Measurements from ENCODE around the gene ALX4. TPM values are rescaled to one million over a fixed set of nuclear protein-coding genes. Genes with fewer than 3 reads are reported as not detected.

Gene ALX4
- total RNA-seq, 4 donors from 2014 or later: 0.31 TPM; not detected in 3

DNA sequence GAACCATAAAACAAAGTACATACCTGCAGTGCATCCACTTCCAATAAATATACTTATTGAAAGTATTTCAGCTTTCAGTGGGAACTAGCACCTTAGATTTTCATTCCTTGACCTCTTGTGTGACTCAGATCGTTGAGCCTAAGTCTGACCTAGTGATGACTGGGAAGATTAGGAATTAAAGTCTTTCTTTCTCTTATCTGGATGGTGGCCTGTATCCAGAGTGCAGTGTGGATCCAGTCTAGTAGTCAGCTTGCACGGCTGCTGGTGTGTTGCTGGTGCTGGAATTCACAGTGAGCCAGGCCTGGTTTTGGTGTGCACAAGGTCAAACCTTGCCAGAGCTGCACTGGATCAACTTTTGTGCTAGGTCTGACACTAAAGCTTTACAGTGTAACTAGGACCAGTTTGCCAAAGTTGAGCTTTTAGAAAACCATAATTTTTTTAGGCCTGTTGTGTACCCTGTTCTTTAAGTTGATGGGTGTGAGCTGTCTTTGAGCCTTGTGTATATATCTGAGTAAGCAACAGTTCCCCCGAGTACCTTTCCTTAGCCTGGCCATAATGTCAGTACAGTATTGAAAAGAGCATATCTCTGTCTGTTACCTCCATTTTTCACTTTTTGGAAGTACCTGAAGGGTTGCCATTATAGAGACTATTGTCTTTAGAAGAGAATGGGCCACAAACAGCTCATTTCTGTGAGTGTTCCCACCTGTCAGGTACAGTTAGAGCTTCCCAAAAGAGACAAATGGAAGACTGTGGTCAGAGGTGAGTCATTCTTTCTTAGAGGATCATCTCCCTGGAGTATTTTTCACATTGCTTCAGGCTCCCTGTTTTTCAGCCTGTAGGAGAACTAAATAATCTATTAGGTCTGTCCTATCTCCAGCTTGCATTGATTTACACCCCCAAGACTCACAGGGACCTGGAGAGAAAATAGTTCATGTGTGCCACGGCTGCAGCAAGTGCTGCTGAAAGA, 89.8 kb downstream of the ALX4 start:
- Histone ChIP-seq H3K9me3 (no peaks in the 10 kb centered on the region), H3K27me3 (no peaks in the 10 kb centered on the region), H3K4me3 (no peak overlapping the region), H3K4me1 (no peaks in the 10 kb centered on the region), H3K27ac (no peak overlapping the region), H3K36me3 (peaks cover 0 to 20% of the 10 kb centered on the region in 2 donors)
- WGBS, 2 donors (ENCODE audit: low coverage in 1 of 2): 79 to 82% methylated on average over 2 to 3 of the region's 4 CpGs
- TF ChIP-seq EP300 (IDR thresholded peaks at IDR 0.05) (no peak), POLR2A (IDR thresholded peaks at IDR 0.05) (no peak), POLR2AphosphoS5 (IDR thresholded peaks at IDR 0.05) (no peak)
- TF ChIP-seq, protein P1, sequence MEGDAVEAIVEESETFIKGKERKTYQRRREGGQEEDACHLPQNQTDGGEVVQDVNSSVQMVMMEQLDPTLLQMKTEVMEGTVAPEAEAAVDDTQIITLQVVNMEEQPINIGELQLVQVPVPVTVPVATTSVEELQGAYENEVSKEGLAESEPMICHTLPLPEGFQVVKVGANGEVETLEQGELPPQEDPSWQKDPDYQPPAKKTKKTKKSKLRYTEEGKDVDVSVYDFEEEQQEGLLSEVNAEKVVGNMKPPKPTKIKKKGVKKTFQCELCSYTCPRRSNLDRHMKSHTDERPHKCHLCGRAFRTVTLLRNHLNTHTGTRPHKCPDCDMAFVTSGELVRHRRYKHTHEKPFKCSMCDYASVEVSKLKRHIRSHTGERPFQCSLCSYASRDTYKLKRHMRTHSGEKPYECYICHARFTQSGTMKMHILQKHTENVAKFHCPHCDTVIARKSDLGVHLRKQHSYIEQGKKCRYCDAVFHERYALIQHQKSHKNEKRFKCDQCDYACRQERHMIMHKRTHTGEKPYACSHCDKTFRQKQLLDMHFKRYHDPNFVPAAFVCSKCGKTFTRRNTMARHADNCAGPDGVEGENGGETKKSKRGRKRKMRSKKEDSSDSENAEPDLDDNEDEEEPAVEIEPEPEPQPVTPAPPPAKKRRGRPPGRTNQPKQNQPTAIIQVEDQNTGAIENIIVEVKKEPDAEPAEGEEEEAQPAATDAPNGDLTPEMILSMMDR (IDR thresholded peaks at IDR 0.05): no peak
- no peak for ATAC-seq

DNA sequence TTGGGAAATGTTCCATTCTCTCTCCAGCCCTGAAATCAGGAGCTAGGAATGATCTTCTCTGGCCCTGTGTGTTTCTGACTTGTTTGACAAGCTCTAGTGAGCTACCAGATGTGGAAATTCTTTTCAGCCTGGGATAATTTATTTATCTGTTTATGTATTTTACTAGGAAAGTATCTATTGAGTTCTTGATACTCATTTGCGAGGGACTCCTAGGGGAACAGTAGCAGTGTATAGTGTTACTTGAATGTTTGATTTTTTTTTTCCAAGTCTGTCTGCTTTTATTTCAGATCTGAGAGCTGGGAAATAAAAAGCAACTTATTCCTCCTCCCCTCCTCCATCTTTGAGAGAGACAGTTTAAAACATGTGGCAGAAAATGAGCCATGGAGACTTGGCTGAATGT, 92.5 kb downstream of the ALX4 start:
- no peak for ATAC-seq
- peaks cover 0 to 20% of the 10 kb centered on the region in 2 donors for H3K36me3 ChIP-seq
- no peak overlapping the region for H3K4me3 ChIP-seq
- H3K9me3 ChIP-seq: no peaks in the 10 kb centered on the region
- H3K27me3 ChIP-seq: no peaks in the 10 kb centered on the region
- 92% methylated on average over 1 of the region's 1 CpG; no CpG with 5 or more reads in 1 of the 2 donors for WGBS, 2 donors (ENCODE audit: low coverage in 1 of 2)
- H3K4me1 ChIP-seq: no peaks in the 10 kb centered on the region
- no peak overlapping the region for H3K27ac ChIP-seq
- TF ChIP-seq POLR2AphosphoS5 (IDR thresholded peaks at IDR 0.05) (no peak), POLR2A (IDR thresholded peaks at IDR 0.05) (no peak), EP300 (IDR thresholded peaks at IDR 0.05) (no peak)
- TF ChIP-seq, protein P1 (IDR thresholded peaks at IDR 0.05): no peak

DNA sequence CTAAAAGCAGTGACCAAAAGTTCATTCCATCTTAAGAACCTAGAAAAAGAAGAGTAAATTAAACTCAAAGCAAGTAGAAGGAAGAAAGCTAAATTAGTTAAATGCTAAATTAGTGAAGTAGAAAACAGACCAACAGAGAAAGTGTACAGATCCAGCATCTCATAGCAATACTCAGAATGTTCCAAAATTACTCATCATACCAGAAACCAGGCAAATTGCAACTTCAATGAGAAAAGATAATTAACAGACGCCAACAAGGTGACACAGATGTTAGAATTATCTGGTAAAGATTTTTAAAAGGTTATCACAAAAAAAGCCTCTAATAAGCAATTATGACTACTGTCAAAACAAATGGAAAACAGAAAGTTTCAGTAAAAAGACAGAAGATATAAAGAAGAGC, 96.8 kb downstream of the ALX4 start:
- WGBS, 2 donors (ENCODE audit: low coverage in 1 of 2): 90 to 93% methylated on average over 1 of the region's 1 CpG
- Histone ChIP-seq H3K4me1 (no peaks in the 10 kb centered on the region), H3K36me3 (peaks cover 0 to 22% of the 10 kb centered on the region in 2 donors), H3K27me3 (no peaks in the 10 kb centered on the region), H3K27ac (no peak overlapping the region), H3K9me3 (no peaks in the 10 kb centered on the region), H3K4me3 (no peak overlapping the region)
- TF ChIP-seq, protein P1 (IDR thresholded peaks at IDR 0.05): no peak
- TF ChIP-seq EP300 (IDR thresholded peaks at IDR 0.05): no peak
- TF ChIP-seq POLR2A (IDR thresholded peaks at IDR 0.05): no peak
- no peak for TF ChIP-seq POLR2AphosphoS5 (IDR thresholded peaks at IDR 0.05)
- ATAC-seq: no peak

DNA sequence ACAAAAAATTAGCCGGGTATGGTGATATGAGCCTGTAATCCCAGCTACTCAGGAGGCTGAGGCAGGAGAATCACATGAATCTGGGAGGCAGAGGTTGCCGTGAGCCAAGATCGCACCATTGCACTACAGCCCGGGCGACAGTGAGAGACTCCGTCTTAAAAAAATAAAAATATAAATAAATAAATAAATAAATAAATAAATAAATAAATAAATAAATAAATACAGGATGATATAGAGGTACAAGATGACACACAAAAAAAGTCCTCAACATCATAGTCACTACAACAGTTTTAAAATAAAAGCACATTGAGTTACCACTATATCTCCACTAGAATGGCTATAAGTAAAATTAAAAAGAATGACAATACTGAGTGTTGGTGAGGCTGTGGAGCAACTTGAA, 97.8 kb downstream of the ALX4 start:
- Histone ChIP-seq H3K36me3 (peaks cover 0 to 26% of the 10 kb centered on the region in 2 donors), H3K9me3 (no peaks in the 10 kb centered on the region), H3K4me3 (no peak overlapping the region), H3K27me3 (no peaks in the 10 kb centered on the region), H3K27ac (no peak overlapping the region), H3K4me1 (no peaks in the 10 kb centered on the region)
- no peak for ATAC-seq
- WGBS, 2 donors (ENCODE audit: low coverage in 1 of 2): 91 to 96% methylated on average over 4 to 5 of the region's 6 CpGs
- no peak for TF ChIP-seq POLR2A (IDR thresholded peaks at IDR 0.05)
- TF ChIP-seq POLR2AphosphoS5 (IDR thresholded peaks at IDR 0.05): no peak

Other genes with a start within 250 kb of the ALX4 start
- gene ACCS, start 243.9 kb downstream of the ALX4 start, total RNA-seq: 10 to 100 TPM in 3 of 4 donors, 1 to 10 TPM in 1; 4.5 to 26.3 (median 17.3) TPM
- gene EXT2, start 214.5 kb downstream of the ALX4 start, total RNA-seq: 10 to 100 TPM; 63.9 to 66.6 (median 65.9) TPM

All from gastroesophageal sphincter (tissue), 4 donors.